ENCODE measurements around the gene REXO1.

The REXO1 gene

GRCh38 chr19:1822210-1822609 is 26.1 kb downstream of the REXO1 start (continued):
- TF ChIP-seq PRDM4 (tag by site-specific recombination; IDR thresholded peaks at IDR 0.05) (no peak), ZNF48 (tag by site-specific recombination; IDR thresholded peaks at IDR 0.05) (no peak), ZNF791 (tag by site-specific recombination; IDR thresholded peaks at IDR 0.05) (no peak), INSM2 (tag by site-specific recombination; IDR thresholded peaks at IDR 0.05) (no peak), ZNF324 (tag by site-specific recombination; IDR thresholded peaks at IDR 0.05) (no peak), GLIS2 (tag by site-specific recombination; IDR thresholded peaks at IDR 0.05) (no peak), ZNF670 (tag by site-specific recombination; IDR thresholded peaks at IDR 0.05; ENCODE audit: low read depth) (no peak), ZNF544 (tag by site-specific recombination; IDR thresholded peaks at IDR 0.05) (no peak), PRDM10 (tag by site-specific recombination; IDR thresholded peaks at IDR 0.05) (no peak), ZNF140 (tag by site-specific recombination; IDR thresholded peaks at IDR 0.05) (no peak)

- Histone ChIP-seq H3K27ac (ENCODE audit: extremely low read depth, low read depth, low read length) (no peak overlapping the region), H3K4me3 (ENCODE audit: low read depth, low read length) (no peak overlapping the region), H3K9me3 (ENCODE audit: control insufficient read depth, insufficient read depth, low read depth, low read length) (no peaks in the 10 kb centered on the region), H3K36me3 (ENCODE audit: control insufficient read depth in 2 of 2, insufficient read depth in 1 of 2, low read length in 2 of 2) (peaks cover 9 to 92% of the 10 kb centered on the region in 2 experiments; a peak in 2 of 3 replicates), H3K4me1 (ENCODE audit: control insufficient read depth, insufficient read depth, low read length) (no peaks in the 10 kb centered on the region)
- ChIA-PET POLR2A (no interaction called here), CTCF (interaction anchor here (0.7 to 1.1 kb wide), 2 partner anchors 26 to 218 kb away, joined by 3 read pairs; no protein-coding TSS in a partner anchor)
- TF ChIP-seq HIC1 (tag by site-specific recombination; IDR thresholded peaks at IDR 0.05) (no peak), SALL2 (tag by site-specific recombination; IDR thresholded peaks at IDR 0.05; ENCODE audit: borderline replicate concordance) (no peak), YY2 (tag by site-specific recombination; IDR thresholded peaks at IDR 0.05) (no peak), INSM2 (tag by site-specific recombination; IDR thresholded peaks at IDR 0.05) (no peak), ZNF596 (tag by site-specific recombination; IDR thresholded peaks at IDR 0.05) (no peak), BCL6B (tag by site-specific recombination; IDR thresholded peaks at IDR 0.05) (no peak), ZNF776 (tag by site-specific recombination; IDR thresholded peaks at IDR 0.05; ENCODE audit: borderline replicate concordance) (no peak), ZNF768 (tag by site-specific recombination; IDR thresholded peaks at IDR 0.05) (no peak), ZFHX2 (tag by site-specific recombination; conservative IDR thresholded peaks at IDR 0.05) (no peak), ZNF626 (tag by site-specific recombination; IDR thresholded peaks at IDR 0.05) (no peak), ZNF701 (tag by site-specific recombination; IDR thresholded peaks at IDR 0.05) (no peak)
Measured at GRCh38 chr19:1819341-1820255, 28.7 kb downstream of the REXO1 start.

Data from HEK293 (cell line).